ENCODE data around the gene KLF14.

The KLF14 gene

DNA sequence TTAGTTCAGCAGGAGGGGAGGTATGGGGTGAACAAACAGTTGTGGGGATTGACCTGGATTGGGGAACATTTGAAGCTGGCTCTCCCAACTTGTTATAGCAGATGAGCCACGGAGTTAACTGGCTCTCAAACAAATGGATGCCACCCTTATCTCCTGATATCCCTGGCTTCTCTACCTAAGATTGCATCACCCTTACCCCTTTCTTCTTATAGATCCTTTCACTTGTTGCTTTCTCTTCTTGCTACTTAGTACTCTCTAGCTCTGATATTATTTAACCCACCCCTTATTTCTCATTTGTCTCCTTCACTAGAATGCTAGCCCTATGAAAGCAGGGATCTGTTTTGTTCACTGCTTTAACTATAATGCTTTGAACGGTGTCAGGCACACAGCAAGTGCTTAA is 22.3 kb upstream of the KLF14 start:
- DNase-seq (ENCODE audit: low read depth in 2 of 2) = no peak
- TF ChIP-seq, protein P1, sequence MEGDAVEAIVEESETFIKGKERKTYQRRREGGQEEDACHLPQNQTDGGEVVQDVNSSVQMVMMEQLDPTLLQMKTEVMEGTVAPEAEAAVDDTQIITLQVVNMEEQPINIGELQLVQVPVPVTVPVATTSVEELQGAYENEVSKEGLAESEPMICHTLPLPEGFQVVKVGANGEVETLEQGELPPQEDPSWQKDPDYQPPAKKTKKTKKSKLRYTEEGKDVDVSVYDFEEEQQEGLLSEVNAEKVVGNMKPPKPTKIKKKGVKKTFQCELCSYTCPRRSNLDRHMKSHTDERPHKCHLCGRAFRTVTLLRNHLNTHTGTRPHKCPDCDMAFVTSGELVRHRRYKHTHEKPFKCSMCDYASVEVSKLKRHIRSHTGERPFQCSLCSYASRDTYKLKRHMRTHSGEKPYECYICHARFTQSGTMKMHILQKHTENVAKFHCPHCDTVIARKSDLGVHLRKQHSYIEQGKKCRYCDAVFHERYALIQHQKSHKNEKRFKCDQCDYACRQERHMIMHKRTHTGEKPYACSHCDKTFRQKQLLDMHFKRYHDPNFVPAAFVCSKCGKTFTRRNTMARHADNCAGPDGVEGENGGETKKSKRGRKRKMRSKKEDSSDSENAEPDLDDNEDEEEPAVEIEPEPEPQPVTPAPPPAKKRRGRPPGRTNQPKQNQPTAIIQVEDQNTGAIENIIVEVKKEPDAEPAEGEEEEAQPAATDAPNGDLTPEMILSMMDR (IDR thresholded peaks at IDR 0.05; ENCODE audit: low read depth, low read length) = no peak
- no peak overlapping the region for H3K4me3 ChIP-seq (replicated peaks in 1 of 2; ENCODE audit: low read depth in 2 of 2, low read length in 2 of 2)

DNA sequence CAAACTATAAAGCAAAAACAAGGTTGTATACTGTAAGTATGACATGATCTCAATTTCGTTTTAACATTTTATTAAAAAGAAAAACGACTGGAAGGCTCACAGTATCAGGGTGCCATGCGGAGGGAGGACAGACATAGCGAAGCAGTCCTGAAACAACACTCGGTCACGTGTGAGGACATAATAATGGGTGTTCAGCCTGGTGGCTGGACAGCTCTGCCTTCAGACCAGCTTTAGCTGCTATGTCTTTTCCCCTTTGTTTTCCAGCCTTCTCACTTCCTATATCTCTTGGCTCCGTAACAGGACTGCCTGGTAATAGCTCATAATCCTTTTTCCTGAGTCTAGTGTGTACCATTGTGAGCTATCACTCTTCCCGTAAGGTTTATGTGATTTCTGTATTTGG is 18.4 kb upstream of the KLF14 start:
- DNase-seq (ENCODE audit: low read depth in 2 of 2) = no peak
- H3K4me3 ChIP-seq (replicated peaks in 1 of 2; ENCODE audit: low read depth in 2 of 2, low read length in 2 of 2) = no peak overlapping the region
- TF ChIP-seq, protein P1 (IDR thresholded peaks at IDR 0.05; ENCODE audit: low read depth, low read length) = no peak

DNA sequence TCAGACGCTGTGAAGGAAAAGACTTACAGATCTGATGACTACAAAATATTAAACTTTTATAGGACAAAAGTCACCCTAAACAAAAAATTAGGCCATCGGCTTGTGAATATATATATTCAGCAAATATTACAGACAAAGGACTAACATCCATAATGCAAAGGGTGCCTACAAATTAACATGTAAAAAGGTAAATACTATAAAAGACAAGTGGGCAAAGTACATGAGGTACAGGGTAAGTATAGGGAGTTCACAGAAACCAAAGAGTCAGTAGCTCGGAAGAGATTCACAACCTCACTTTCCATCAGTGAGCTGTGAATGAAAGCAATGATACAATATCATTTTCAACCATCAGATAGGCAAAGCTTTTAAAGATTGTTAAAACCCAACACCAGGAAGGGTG is 16.7 kb upstream of the KLF14 start:
- DNase-seq (ENCODE audit: low read depth in 2 of 2) = no peak
- TF ChIP-seq, protein P1 (IDR thresholded peaks at IDR 0.05; ENCODE audit: low read depth, low read length) = no peak
- H3K4me3 ChIP-seq (replicated peaks in 1 of 2; ENCODE audit: low read depth in 2 of 2, low read length in 2 of 2) = no peak overlapping the region

DNA sequence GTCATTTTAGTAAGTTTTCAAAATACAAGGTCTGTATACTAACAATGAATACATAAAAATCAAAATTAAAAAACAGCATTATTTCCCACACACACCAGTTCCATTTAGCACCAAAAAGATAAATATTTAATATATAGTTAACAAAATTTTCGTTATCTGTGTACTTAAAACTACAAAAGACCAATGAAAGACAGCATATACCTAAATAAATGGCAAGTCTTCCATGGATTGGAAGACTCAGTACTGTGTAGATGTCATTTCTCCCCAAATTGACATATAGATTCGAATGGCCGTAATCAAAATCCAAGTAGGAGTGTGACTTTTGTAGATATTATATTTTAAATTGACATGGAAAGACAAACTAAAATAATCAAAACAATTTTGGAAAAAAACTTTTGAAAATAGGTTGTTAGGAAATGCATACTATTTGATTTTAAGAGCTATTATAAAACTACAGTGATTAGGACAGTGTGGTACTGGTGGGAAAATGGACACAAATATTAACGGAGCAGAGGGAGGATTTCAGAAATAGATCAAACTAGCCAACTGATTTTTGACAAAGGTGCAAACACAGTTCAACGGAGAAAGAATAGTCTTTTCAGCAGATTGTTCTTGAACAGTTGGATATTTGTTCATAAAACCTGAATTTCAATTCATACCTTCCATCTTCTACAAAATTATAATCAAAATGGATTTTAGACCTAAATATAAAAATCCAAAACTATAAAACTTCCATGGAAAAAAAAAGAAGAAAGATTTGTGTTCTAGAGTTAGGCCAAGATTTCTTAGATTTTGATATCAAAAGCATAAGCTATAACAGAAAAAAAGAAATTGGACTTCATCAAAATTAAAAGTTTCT is 14.8 kb upstream of the KLF14 start:
- TF ChIP-seq, protein P1 (IDR thresholded peaks at IDR 0.05; ENCODE audit: low read depth, low read length) = no peak
- DNase-seq (ENCODE audit: low read depth in 2 of 2) = no peak

DNA sequence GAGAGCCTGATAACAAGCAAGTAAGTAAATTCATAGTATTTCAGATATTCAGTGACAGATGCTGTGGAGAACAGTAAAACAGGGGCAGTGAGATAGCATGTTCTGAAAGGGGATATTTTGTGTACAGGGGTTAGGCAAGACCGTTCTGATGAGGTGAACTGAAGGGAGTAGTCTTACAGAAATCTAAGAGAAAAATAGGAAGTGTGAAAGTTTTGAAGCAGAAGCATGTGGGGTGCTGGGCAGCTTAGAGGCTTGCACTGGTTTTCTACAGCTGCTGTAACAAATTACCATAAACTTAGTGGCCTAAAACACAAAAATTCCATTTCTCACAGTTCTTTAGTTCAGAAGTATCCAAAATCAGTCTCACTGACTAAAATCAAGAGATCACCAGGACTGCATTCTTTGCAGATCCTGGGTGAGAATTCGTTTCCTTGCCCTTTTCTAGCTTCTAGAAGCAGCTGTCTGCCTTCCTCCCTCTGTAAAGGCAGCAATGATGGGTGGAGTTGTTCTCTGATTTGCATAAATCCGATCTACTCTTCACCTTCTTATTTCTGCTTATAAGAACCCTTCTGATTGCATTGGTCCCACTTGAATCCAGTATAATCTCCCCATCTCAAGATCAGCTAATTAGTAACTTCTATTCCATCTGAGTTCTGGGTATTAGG is 7.5 kb upstream of the KLF14 start:
- TF ChIP-seq, protein P1 (IDR thresholded peaks at IDR 0.05; ENCODE audit: low read depth, low read length) = no peak
- DNase-seq (ENCODE audit: low read depth in 2 of 2) = no peak
- H3K4me3 ChIP-seq (replicated peaks in 1 of 2; ENCODE audit: low read depth in 2 of 2, low read length in 2 of 2) = no peak overlapping the region

More for the DNA sequence above, 14.8 kb upstream of the KLF14 start:
- H3K4me3 ChIP-seq (replicated peaks in 1 of 2; ENCODE audit: low read depth in 2 of 2, low read length in 2 of 2) = no peak overlapping the region

DNA sequence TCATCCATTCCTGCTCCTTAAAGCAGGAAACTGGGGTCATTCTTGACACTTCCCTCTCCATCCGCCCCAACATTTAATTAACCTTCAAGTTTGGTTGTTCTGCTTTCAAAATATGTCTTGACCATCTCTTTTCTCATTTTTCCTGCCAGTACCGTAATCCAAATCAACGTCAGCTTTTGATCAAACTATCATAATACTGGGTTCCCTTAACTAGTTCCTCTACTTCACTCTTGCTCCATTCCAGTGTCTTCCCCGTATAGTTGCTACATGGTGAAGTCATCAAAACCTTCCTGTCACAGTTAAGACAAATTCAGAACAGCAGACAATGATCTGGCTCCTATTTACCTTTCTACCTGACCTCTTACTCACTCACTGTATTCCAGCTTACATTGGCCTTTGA is 6.6 kb upstream of the KLF14 start:
- TF ChIP-seq, protein P1 (IDR thresholded peaks at IDR 0.05; ENCODE audit: low read depth, low read length) = no peak
- no peak overlapping the region for H3K4me3 ChIP-seq (replicated peaks in 1 of 2; ENCODE audit: low read depth in 2 of 2, low read length in 2 of 2)
- no peak for DNase-seq (ENCODE audit: low read depth in 2 of 2)
